ENCODE data around the gene OR6X1. TPM values are rescaled to one million over a fixed set of nuclear protein-coding genes. Genes with fewer than 3 reads are reported as not detected.

OR6X1 gene
- total and polyA plus RNA-seq, 9 of the 15 experiments (the other 6 are each of a cell fraction or from before 2014, with no cell fraction given) = not detected

DNA sequence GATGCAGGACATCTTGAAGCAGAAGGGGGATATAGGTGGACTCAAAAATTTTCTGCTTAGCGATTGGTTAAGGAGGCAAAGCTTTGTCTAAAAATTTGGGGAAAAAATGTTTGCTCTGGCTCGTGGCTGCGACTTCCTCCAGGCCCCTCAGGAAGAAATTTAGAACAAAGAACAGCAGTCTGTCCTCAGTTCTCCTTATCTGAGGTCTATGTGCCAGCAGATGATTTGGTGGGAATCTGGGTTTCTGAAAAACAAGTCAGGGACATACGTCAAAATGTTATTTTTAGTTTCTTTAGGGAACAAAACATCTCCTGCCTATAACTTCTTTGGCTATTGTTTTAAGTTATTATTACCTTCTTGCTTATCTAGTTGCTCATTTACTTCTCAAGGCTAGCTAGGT, 43.8 kb upstream of the OR6X1 start:
- no peaks in the 10 kb centered on the region for H3K9me1 ChIP-seq (ENCODE audit: control insufficient read depth, insufficient read depth, low read length)
- no peaks in the 10 kb centered on the region for H3K4me1 ChIP-seq (replicated peaks in 1 of 2; ENCODE audit: control insufficient read depth in 2 of 2, insufficient read depth in 2 of 2, low read length in 2 of 2)
- no peaks in the 10 kb centered on the region for H3K79me2 ChIP-seq (ENCODE audit: control insufficient read depth, insufficient read depth, low read length)
- FAIRE-seq (no peak), DNase-seq (ENCODE audit: extremely low read depth in 1 of 4, low spot score in 3 of 4) (no peak), ATAC-seq (no peak)
- WGBS (ENCODE audit: insufficient coverage, low coverage, missing lambda C conversion rate) = 3% methylated on average over 4 of the region's 4 CpGs
- H3K9me3 ChIP-seq (replicated peaks; ENCODE audit: control insufficient read depth, insufficient read depth, low read depth, low read length) = no peaks in the 10 kb centered on the region
- no peaks in the 10 kb centered on the region for H4K20me1 ChIP-seq (replicated peaks; ENCODE audit: control insufficient read depth, insufficient read depth, low read length)
- in situ Hi-C loops (cut with MboI) = no loop called here
- intact Hi-C loops (cut with micrococcal nuclease) = no loop called here
- no peak overlapping the region for H3K4me2 ChIP-seq (ENCODE audit: insufficient read depth, low read length)
- BruUV-seq (replicated peaks) = no TSS peak
- no peak overlapping the region for H3K27ac ChIP-seq (ENCODE audit: extremely low read depth, low read depth, low read length)
- no peak for TF ChIP-seq ZNF764 (CRISPR knock-in tag; IDR thresholded peaks at IDR 0.05; ENCODE audit: low read depth)
- TF ChIP-seq, protein P1, sequence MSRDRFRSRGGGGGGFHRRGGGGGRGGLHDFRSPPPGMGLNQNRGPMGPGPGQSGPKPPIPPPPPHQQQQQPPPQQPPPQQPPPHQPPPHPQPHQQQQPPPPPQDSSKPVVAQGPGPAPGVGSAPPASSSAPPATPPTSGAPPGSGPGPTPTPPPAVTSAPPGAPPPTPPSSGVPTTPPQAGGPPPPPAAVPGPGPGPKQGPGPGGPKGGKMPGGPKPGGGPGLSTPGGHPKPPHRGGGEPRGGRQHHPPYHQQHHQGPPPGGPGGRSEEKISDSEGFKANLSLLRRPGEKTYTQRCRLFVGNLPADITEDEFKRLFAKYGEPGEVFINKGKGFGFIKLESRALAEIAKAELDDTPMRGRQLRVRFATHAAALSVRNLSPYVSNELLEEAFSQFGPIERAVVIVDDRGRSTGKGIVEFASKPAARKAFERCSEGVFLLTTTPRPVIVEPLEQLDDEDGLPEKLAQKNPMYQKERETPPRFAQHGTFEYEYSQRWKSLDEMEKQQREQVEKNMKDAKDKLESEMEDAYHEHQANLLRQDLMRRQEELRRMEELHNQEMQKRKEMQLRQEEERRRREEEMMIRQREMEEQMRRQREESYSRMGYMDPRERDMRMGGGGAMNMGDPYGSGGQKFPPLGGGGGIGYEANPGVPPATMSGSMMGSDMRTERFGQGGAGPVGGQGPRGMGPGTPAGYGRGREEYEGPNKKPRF (IDR thresholded peaks at IDR 0.05; ENCODE audit: low read depth, low read length) = no peak
- TF ChIP-seq, protein P2, sequence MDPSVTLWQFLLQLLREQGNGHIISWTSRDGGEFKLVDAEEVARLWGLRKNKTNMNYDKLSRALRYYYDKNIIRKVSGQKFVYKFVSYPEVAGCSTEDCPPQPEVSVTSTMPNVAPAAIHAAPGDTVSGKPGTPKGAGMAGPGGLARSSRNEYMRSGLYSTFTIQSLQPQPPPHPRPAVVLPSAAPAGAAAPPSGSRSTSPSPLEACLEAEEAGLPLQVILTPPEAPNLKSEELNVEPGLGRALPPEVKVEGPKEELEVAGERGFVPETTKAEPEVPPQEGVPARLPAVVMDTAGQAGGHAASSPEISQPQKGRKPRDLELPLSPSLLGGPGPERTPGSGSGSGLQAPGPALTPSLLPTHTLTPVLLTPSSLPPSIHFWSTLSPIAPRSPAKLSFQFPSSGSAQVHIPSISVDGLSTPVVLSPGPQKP (CRISPR knock-in tag; IDR thresholded peaks at IDR 0.05) = no peak
- no peak for TF ChIP-seq ZNF717 (CRISPR knock-in tag; IDR thresholded peaks at IDR 0.05)
- TF ChIP-seq NCOA4 (IDR thresholded peaks at IDR 0.05; ENCODE audit: partially characterized antibody) = no peak
- TF ChIP-seq ZNF436 (CRISPR knock-in tag; IDR thresholded peaks at IDR 0.05) = no peak
- TF ChIP-seq ZFP30 (CRISPR knock-in tag; IDR thresholded peaks at IDR 0.05; ENCODE audit: borderline replicate concordance) = no peak
- TF ChIP-seq HOXB6 (CRISPR knock-in tag; IDR thresholded peaks at IDR 0.05; ENCODE audit: borderline replicate concordance) = no peak
- TF ChIP-seq NFRKB (IDR thresholded peaks at IDR 0.05; ENCODE audit: low read depth) = no peak
- no peak for TF ChIP-seq EGR1 (conservative IDR thresholded peaks at IDR 0.05)
- no peak for TF ChIP-seq BACH1 (tag; IDR thresholded peaks at IDR 0.05)
- H3K9ac ChIP-seq (ENCODE audit: insufficient read depth in 1 of 2, low read depth in 2 of 2, low read length in 2 of 2) = 0 out of 4 replicates have a peak overlapping the region, but pooled peaks of 1 of the 2 experiments have one; percentile 9
- H3K36me3 ChIP-seq (ENCODE audit: control insufficient read depth, insufficient read depth, low read length) = no peaks in the 10 kb centered on the region
- ChIA-PET POLR2A (no interaction called here), CTCF (ENCODE audit: low intra/inter-chr PET ratio) (no interaction called here)
- no peaks in the 10 kb centered on the region for H3K27me3 ChIP-seq (ENCODE audit: control insufficient read depth in 2 of 2, insufficient read depth in 2 of 2, low read length in 2 of 2)
- no peak overlapping the region for H3K4me3 ChIP-seq
- peak overlapping the region; percentile 76; the same call in 1 of the 2 replicates for H2AFZ ChIP-seq (ENCODE audit: low read depth, low read length)

Measured in K562 (cell line).